Fibroblast of mammary gland (primary cell): ENCODE results near the gene SELENOT.

Source experiments
- DNase-seq: peaks from one replicate; pipeline ENCODE4 v3.0.0-alpha.2; 2010; ENCODE audit warnings: low read depth
- H3K4me3 ChIP-seq: 2 replicates; pipeline ENCODE4 v1.5.1; 2011; ENCODE audit warnings: low read depth, mild to moderate bottlenecking, low read length, moderate library complexity; ENCODE audit not compliant: control insufficient read depth
- TF ChIP-seq, protein P1 (sequence below): conservative IDR thresholded peaks from 2 replicates; pipeline ENCODE4 v1.5.1; 2011; ENCODE audit warnings: low read depth, low read length, inconsistent platforms; ENCODE audit not compliant: control insufficient read depth, insufficient read depth

Gene SELENOT

DNA sequence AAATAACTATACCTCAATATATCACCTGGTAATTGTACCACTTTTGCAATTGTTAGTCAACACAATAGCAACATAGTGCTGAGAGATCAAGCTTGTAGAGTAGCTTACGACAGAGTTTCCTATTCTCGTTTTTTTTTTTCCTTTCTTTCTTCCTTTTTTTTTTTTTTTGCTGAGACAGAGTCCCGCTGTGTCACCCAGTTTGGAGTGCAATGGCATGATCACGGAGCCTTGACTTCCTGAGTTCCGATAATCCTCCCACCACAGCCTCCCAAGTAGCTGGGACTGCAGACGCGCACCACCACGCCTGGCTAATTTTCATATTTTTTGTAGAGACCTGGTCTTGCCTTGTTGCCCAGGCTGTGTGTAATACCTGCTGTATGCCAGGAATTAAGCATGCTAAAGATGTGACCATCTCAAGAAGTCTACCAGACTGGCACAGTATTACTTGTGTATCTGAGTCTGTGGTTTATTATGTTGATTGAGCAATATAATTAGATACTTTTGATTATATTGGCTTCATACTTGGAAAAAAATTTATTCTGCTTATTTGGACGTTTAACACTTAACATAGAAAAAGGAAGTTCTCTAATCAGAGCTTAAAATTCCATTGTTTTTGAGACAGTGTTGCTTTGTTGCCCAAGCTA, 3.0 kb downstream of the SELENOT start:
- no peak for DNase-seq
- H3K4me3 ChIP-seq = no peak overlapping the region
- TF ChIP-seq, protein P1, sequence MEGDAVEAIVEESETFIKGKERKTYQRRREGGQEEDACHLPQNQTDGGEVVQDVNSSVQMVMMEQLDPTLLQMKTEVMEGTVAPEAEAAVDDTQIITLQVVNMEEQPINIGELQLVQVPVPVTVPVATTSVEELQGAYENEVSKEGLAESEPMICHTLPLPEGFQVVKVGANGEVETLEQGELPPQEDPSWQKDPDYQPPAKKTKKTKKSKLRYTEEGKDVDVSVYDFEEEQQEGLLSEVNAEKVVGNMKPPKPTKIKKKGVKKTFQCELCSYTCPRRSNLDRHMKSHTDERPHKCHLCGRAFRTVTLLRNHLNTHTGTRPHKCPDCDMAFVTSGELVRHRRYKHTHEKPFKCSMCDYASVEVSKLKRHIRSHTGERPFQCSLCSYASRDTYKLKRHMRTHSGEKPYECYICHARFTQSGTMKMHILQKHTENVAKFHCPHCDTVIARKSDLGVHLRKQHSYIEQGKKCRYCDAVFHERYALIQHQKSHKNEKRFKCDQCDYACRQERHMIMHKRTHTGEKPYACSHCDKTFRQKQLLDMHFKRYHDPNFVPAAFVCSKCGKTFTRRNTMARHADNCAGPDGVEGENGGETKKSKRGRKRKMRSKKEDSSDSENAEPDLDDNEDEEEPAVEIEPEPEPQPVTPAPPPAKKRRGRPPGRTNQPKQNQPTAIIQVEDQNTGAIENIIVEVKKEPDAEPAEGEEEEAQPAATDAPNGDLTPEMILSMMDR = no peak

- TF ChIP-seq, protein P1 = no peak
- no peak for DNase-seq
Observed at GRCh38 chr3:150607267-150608065, 4.3 kb downstream of the SELENOT start.

GRCh38 chr3:150609988-150610387, 6.9 kb downstream of the SELENOT start:
- TF ChIP-seq, protein P1 = no peak
- no peak for DNase-seq
- H3K4me3 ChIP-seq = no peak overlapping the region

More at GRCh38 chr3:150607267-150608065, 4.3 kb downstream of the SELENOT start:
- no peak overlapping the region for H3K4me3 ChIP-seq

GRCh38 chr3:150610785-150611184, 7.7 kb downstream of the SELENOT start:
- H3K4me3 ChIP-seq = no peak overlapping the region
- TF ChIP-seq, protein P1 = no peak
- peak; percentile 40 for DNase-seq

DNA sequence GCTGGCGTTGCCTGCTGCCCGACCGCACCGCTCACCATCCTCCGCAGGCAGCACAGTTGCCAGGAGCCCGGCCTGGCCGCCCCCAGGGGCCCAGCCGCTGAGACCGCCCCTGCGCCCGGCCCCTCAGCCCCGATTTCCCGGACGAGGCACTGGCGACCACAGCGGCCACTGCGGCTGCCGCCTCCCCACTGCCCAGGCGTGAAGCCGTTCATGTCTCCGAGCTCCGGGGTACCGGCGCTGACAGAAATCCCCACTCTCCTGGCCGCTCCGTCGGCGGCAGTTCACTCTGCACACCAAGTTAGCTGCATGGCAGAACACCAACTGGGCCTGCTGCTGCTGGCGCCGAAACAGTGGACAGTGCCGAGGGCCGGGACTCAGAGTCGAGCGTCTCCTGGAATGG, 8.5 kb downstream of the SELENOT start:
- TF ChIP-seq, protein P1 = no peak
- DNase-seq = no peak
- H3K4me3 ChIP-seq = no peak overlapping the region

DNA sequence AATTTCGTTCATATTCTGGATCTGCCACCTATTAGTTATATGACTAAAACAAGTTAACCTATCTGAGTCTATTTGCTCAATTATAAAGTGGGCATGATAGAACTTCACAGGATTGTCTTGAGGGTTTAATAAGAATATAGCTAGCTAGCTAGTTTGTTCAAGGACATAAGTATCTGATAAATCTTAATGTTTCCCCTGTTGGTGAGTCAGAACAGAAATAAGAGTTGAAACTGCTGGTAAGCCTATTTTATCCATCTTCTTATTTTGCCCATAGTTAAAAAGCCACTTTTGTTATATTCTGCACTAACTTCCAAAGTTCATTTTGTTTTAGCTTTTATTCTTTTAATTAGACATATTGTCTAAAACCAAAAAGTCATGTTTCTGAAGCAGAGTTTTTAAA, 9.4 kb downstream of the SELENOT start:
- TF ChIP-seq, protein P1 = no peak
- DNase-seq = no peak

More for the DNA sequence above, 9.4 kb downstream of the SELENOT start:
- no peak overlapping the region for H3K4me3 ChIP-seq
